GM19043 (cell line): ENCODE results near the gene PIM1.
A peak's percentile ranks its signal among the peaks of the same experiment; 100 is the strongest.
"Not testable (repeated sequence)": the region's sequence is repeated elsewhere in the genome, so short reads cannot be mapped to it uniquely, and the experiment has no call there.

ENCODE experiments used
- ATAC-seq: cut with Tn5 transposase; IDR thresholded peaks from one replicate; pipeline ENCODE4 v1.9.1; 2021; ENCODE audit warnings: low read depth; ENCODE audit not compliant: unreplicated experiment

Gene PIM1

GRCh38 chr6:37170273-37171200 lies 585 bp downstream of the PIM1 start:
- ATAC-seq = peak; percentile 19

GRCh38 chr6:37171201-37171969 lies 1.4 kb downstream of the PIM1 start:
- no peak for ATAC-seq

GRCh38 chr6:37171970-37172812 lies 2.2 kb downstream of the PIM1 start:
- ATAC-seq = no peak

GRCh38 chr6:37172912-37173492 lies 3.0 kb downstream of the PIM1 start:
- ATAC-seq = no peak

- ATAC-seq = no peak
Observed at GRCh38 chr6:37173493-37174195, 3.7 kb downstream of the PIM1 start.

- ATAC-seq = no peak
Observed at GRCh38 chr6:37174196-37174514, 4.2 kb downstream of the PIM1 start.

GRCh38 chr6:37174515-37175331 lies 4.8 kb downstream of the PIM1 start:
- no peak for ATAC-seq

- ATAC-seq = no peak
Observed at GRCh38 chr6:37175332-37176267, 5.6 kb downstream of the PIM1 start.

GRCh38 chr6:37176268-37177076 lies 6.5 kb downstream of the PIM1 start:
- ATAC-seq = no peak

GRCh38 chr6:37177077-37177934 lies 7.4 kb downstream of the PIM1 start:
- no peak for ATAC-seq

GRCh38 chr6:37177935-37178517 lies 8.1 kb downstream of the PIM1 start:
- no peak for ATAC-seq

GRCh38 chr6:37180075-37180474 lies 10.1 kb downstream of the PIM1 start:
- no peak for ATAC-seq

- not testable (repeated sequence) for ATAC-seq
Observed at GRCh38 chr6:37180610-37181009, 10.7 kb downstream of the PIM1 start.

GRCh38 chr6:37182736-37183590 lies 13.0 kb downstream of the PIM1 start:
- ATAC-seq = no peak
